Activated CD4-positive, CD25-positive, alpha-beta regulatory T cell (primary cell): ENCODE measurements around the gene SAMD13.
"Not testable (repeated sequence)": the region's sequence is repeated elsewhere in the genome, so short reads cannot be mapped to it uniquely, and the experiment has no call there.

Source experiments
- DNase-seq, 4 experiments: peaks; one replicate each; lab custom pipeline; 2025; lab: John Stamatoyannopoulos, UW

Gene SAMD13

DNA sequence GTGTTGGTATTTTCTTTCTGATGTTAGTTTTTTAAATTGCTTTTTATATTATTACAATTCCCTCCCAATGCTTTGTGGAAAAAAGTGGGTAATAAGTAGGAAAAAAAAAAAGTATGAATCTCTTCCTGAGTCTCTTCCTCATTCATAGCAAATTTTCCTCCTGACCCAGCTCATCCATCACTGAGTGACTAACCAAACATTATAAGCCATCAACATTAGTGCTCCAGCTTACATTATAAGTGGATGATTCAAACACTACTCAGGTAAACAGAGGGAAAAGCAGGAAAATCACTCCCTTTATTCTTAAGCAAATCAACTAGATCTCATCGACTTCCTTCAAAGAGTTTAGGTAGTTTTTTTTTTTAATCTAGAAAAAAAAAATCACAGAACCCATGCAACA, 15.4 kb upstream of the SAMD13 start:
- DNase-seq: no peak

DNA sequence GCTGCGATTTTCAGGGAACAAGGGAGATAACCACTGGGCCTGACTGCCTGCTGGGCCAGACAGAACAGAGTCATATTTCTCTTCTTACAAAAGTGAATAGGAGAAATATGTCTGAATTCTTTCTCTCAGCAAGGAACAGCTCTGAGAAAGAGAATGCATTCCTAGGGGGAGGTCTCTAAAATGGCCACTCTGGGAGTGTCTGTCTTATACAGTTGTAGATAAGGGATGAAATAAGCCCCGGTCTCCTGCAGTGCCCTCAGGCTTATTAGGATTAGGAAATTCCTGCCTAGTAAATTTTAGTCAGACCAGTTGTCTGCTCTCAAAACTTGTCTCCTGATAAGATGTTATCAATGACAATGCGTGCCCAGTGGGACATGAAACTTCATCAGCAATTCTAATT, 14.1 kb upstream of the SAMD13 start:
- DNase-seq: not testable (repeated sequence)

DNA sequence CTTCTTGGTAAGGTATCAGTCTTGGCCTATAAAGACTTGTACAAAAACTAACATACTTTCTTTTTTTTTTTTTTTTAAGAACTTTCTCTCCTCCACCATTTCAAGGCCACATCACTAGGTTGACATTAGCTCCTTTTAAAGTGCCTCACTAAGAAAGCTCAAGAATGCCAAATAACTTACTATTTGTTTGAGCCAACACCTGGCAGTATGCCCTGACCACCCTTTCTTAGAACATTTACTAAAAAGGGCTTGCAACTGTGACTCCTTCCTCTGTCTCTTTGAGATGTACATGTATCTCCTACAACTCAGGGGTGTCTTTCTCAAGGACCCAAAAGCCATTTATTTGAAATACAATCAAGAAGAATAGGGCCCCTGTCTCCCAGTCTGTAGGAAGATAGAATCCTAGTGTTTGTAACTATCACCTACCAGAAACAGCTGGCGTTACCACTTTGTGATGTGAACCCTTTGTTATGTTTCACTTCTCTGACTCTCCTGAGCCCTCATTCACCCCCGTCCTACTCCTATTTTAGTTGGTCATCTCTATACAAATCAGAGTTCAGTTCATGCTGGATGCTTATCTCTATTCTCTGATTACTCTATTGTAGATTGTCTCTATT, 12.2 kb upstream of the SAMD13 start:
- DNase-seq: no peak

DNA sequence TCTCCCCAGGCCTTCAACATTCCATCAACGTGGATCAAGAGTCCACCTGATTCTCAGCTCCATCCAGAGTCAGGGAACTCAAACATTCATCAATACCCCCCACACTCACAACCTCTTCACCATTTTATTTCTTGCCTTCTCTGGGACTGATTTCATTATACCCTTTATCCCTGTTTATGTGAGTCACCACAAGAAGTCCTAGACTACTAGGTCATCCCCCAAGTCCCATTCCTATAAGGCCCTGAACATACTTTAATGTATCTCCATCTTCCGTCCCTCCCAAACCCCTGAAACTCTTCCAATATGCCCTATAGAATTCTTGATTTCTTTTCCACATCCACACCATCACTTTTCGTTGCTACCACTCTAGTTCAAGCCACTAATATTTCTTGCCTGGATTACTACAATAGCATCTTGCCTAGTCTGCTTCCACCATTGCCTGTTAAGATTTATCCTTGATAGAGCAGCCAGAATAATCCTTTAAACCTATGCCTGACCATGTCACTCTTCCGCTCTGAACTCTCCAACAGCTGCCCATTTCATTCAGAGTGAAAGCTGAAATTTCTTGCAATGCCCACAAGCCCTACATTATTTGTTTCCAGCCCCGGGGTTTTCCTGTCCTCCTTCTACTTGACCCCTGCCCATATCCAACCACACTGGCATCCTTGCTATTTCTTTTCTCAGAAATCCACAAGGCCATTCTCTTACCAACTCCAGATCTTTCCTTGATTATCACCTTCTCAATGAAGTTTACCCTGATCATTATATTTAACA, 9.4 kb upstream of the SAMD13 start:
- no peak for DNase-seq

- DNase-seq: no peak
These were observed 7.7 kb upstream of the SAMD13 start for GRCh38 chr1:84293766-84294165.

DNA sequence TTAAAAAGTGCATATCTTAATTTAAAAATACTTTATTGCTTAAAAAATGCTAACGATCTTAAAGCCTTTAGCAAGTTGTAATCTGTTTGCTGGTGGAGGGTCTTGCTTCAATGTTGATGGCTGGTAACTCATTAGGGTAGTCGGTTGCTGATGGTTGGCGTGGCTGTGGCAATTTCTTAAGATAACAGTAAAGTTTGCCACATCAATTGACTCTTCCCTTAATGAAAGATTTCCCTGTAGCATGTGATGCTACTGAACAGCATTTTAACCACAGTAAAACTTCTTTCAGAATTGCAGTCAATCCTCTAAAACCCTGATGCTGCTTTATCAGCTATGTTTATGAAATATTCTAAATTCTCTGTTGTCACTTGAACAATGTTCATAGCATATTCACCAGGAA, 6.8 kb upstream of the SAMD13 start:
- no peak for DNase-seq

GRCh38 chr1:84297546-84298244, 3.8 kb upstream of the SAMD13 start:
- DNase-seq: no peak

DNA sequence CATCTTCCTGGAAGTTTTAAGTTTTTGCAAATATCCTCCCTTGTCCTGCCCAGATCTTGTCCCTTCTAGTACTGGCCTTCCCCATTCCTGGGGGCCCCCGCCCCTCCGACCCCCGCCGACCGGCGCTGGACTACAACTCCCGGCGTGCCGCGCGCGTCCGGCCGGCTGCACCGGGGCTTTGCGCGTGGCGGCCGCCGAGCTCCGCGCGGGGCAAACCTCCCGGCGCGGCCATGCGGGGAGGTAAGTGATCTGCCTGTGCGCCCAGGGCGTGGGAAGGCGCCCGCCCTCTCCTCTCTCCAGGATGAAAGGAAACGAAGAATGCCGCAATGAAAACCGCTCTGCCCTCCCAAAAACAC, 3.2 kb upstream of the SAMD13 start:
- DNase-seq: peak; percentile 6 to 15 (median 10)

GRCh38 chr1:84298684-84299535, 2.6 kb upstream of the SAMD13 start:
- no peak for DNase-seq

- DNase-seq: no peak
These were observed 1.9 kb upstream of the SAMD13 start for GRCh38 chr1:84299536-84300170.

DNA sequence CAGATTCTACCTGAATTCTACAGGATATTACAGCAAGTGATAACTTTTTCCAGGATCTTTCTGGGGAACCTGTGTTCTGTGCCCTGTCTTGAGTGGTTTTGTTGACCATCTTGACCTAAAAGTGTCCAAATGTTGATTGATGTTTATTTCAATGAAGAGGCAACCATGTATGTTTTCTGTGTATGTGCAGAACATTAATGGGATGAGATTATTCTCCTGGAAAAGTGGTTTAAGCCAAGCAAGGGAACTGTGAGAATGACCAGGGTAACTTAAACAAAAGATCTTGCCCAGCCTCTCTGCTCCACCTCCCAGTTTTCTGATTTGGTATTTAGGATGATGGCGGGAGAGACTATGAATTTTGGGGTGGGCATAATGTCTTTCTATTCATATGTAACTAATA, 1.0 kb upstream of the SAMD13 start:
- no peak for DNase-seq

DNA sequence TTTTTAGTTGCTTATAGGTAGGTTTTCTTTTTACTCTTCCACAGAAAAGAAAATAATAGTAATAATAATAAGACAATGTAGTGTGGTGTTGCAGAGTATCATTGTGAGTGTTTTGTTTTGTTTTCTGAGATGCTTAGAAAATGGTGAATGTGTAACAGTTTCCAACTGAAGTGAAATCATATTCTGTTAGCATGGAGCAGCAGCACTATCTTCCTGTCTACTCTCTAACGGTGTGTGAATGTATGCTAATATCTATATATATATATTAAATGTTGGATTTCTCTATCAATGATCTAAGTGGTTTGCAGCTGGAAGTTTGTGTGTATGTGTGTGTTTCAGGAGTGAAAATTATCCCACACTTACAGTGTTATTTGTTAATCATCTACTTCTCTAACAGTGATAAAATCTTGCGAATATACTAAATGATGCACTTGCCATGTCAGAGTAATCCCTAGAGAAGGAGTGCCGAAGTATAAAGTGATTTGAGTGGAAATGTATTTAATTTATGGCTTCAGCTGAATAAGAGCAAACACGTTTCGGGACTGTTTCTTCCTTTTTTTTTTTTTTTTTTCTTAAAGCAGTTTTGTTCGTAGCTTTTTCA, 377 bp downstream of the SAMD13 start:
- DNase-seq: no peak

GRCh38 chr1:84303314-84303830, 1.9 kb downstream of the SAMD13 start:
- no peak for DNase-seq

- no peak for DNase-seq
These were observed 5.9 kb downstream of the SAMD13 start for GRCh38 chr1:84307398-84307797.

GRCh38 chr1:84311296-84311695, 9.8 kb downstream of the SAMD13 start:
- no peak for DNase-seq

DNA sequence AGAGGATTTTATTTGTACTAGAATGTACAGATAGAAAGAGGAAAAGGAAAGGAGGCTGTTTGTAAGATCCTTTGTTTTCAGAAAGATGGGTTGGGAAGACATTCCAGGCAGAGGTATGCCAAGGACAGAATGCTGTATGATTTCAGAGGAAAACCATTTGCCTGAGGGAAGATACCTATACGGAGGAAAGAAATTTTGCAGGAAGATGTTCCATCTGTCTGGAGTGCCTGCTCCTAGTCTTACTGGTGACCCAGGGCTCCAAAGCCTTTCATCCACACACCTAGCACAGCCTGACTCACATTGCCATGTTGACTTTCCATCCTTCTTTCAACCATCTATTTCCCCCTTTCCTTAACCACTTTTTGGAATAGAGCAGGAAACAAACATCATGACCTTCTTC, 18.2 kb downstream of the SAMD13 start:
- DNase-seq: no peak

- DNase-seq: no peak
These were observed 26.3 kb downstream of the SAMD13 start for GRCh38 chr1:84327830-84328229.

GRCh38 chr1:84330125-84330984, 28.8 kb downstream of the SAMD13 start:
- DNase-seq: no peak

- no peak for DNase-seq
These were observed 38.0 kb downstream of the SAMD13 start for GRCh38 chr1:84339503-84339902.

DNA sequence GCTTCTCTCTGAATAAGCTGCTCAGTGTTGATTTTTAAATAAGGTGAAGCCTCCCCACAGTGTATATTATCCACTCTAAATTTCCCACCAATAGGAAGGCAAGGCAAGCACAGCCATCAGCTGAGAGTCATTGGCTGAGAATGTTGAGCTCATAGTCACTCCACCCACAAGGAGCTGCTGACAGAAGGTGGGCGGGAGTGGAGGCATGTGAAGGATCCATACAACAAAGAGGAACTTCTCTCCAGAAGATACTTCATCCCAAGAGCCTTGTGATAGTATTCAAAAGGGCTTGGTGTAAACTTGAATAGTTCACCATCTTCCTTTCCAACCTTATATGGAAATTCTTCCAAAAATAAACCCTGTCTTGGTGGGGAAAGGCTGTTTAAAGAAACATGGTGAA, 42.8 kb downstream of the SAMD13 start:
- DNase-seq: no peak
